Umbilical cord (tissue), 2 donors: ENCODE results near the gene CHST11. TPM values are rescaled to one million over a fixed set of nuclear protein-coding genes. Genes with fewer than 3 reads are reported as not detected.

Source experiments
- DNase-seq: peaks from one replicate; pipeline ENCODE4 v3.0.0-alpha.2; 2015; ENCODE audit warnings: low spot score
- total RNA-seq: library from RNA; depleted of rRNA; stranded (reverse); fragments of >200 nt; gene quantifications from one replicate; pipeline ENCODE4 v1.2.3, GENCODE V29; 2014; ENCODE audit warnings: low replicate concordance; ENCODE audit not compliant: insufficient read depth

CHST11 gene
- total RNA-seq: 6.5 TPM

DNA sequence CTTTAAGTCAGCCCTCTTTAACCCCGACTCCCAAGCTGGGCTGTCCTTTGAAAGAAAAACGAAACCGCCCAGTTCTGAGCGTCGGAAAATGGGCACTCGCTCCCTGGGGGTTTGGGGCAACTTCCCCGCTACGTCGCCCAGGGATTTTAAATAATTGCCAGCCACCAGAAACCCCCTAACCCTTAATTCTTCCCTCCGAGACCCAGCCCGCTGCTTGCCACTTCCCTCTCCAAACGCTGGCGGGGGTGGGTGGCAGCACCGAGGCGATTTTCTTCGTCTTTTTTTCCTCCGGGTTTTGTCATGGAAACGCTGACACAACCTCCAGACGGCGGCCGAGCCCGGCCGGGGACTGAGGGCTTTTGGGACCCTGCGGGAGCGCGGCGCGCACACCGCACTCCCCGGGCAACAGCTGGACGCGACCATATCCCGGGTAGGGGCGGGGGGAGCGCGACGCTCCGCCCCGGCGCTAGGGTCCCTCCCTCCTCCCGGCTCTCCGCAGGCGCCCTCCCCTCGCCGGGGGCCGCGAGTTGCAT, at the start of gene CHST11:
Gene CHST11 (plus strand): TSS at position 532 of the 533 bp plus-strand sequence.
- peak; percentile 90 for DNase-seq

GRCh38 chr12:104407438-104407837, 49.3 kb upstream of the CHST11 start:
- DNase-seq: no peak

DNA sequence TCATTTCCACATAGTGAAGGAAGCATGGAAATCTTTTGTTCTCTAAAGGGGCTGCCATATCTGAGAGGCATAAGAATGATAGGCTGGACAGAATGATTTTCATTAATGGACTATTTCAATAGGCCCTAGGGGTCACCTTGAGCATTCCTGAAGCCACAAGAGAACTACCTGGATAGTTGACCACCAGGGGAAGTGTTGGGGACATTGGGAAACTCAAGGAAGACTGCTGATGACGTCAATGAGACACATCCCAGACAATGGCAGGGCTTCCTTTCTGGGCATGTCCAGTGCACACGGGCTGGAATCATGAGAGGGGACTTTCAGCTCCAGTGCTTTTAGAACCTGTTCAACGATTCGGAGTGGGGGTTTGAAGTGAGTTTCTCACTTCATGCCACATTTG, 48.8 kb upstream of the CHST11 start:
- DNase-seq: no peak

- DNase-seq: no peak
These were observed 46.4 kb upstream of the CHST11 start for GRCh38 chr12:104410326-104410725.

- no peak for DNase-seq
These were observed 46.0 kb upstream of the CHST11 start for GRCh38 chr12:104410786-104411185.

- DNase-seq: no peak
These were observed 44.7 kb upstream of the CHST11 start for GRCh38 chr12:104411826-104412641.

GRCh38 chr12:104412681-104413080, 44.1 kb upstream of the CHST11 start:
- DNase-seq: no peak

GRCh38 chr12:104413330-104413729, 43.4 kb upstream of the CHST11 start:
- no peak for DNase-seq

GRCh38 chr12:104414581-104415341, 42.0 kb upstream of the CHST11 start:
- no peak for DNase-seq

- DNase-seq: no peak
These were observed 41.3 kb upstream of the CHST11 start for GRCh38 chr12:104415342-104415980.

GRCh38 chr12:104416136-104416535, 40.6 kb upstream of the CHST11 start:
- no peak for DNase-seq

DNA sequence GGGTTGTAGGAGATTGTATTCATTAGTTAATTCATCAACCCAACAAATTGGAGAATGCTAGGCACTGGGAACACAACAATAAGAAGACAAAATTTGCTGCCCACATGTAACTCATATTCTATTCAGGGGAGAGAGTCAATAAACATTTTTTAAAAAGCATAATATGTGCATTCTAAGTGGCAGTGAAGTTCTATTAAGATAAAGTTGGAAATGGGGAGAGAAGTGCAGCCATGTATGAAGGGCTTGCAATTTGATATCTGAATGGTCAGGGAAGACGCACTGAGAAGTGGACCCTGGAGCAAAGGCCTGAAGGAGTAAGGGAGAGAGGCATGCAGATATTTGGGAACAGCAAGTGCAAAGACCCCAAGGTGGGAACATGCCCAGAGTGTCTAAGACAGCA, 40.2 kb upstream of the CHST11 start:
- no peak for DNase-seq

DNA sequence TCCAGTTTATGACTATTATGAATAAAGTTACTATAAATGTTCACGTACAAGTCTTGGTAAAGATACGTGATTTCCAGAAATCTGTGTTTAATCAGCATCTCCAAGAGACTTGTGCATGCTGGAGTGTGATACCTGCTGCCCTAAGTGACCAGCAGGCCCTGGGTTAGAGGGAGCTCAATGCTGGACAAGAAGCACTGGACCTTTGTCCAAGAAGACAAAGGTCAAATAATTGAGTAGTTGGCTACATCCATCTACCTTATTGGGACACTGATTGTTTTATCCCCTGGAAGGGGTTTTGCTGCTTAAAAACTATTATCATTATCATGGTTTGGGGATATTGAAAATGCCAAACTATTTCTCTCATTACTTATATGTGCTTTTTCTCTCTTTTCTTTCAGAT, 37.0 kb upstream of the CHST11 start:
- DNase-seq: no peak

GRCh38 chr12:104420868-104421267, 35.9 kb upstream of the CHST11 start:
- DNase-seq: no peak

DNA sequence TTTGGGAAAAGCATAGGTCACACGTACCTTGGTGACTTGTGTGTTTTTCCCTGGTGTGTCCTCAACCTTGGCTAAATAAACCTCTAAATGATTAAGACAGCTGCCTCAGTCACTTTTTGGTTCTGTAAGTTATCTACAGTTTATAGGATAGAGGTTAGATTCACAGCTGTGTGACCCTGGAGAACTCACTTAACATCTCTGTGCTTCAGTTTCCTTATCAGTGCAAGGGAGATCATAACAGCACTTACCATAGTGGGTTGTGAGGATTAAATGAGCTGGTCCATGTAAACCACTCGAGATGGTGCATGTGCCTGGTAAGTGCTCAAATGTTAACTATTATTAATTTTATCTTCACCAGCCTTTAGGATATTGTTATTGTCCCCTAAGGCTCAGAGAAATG, 35.4 kb upstream of the CHST11 start:
- DNase-seq: no peak

GRCh38 chr12:104422441-104422840, 34.3 kb upstream of the CHST11 start:
- DNase-seq: peak; percentile 29

- DNase-seq: no peak
These were observed 33.5 kb upstream of the CHST11 start for GRCh38 chr12:104423273-104423672.

GRCh38 chr12:104423809-104424208, 32.9 kb upstream of the CHST11 start:
- DNase-seq: no peak

DNA sequence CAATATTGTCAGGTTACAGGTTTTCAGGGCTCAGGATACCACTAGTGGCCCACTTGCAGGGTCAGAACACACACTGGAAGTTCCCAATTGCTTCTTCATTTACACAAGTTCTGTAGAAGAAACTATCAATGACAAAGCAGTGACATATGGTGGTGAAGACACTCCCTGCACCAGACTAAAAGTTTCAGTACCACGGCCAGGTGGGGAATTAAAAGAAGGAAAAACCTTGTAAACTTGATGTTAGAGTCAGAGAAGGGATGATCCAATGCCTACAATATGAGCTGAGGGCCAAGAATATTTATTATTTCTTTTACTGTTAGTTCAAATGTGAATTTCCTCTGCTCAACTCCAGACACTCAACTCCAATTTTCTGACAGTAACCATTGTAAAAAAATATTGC, 31.8 kb upstream of the CHST11 start:
- DNase-seq: no peak

- DNase-seq: no peak
These were observed 31.1 kb upstream of the CHST11 start for GRCh38 chr12:104425614-104426013.

DNA sequence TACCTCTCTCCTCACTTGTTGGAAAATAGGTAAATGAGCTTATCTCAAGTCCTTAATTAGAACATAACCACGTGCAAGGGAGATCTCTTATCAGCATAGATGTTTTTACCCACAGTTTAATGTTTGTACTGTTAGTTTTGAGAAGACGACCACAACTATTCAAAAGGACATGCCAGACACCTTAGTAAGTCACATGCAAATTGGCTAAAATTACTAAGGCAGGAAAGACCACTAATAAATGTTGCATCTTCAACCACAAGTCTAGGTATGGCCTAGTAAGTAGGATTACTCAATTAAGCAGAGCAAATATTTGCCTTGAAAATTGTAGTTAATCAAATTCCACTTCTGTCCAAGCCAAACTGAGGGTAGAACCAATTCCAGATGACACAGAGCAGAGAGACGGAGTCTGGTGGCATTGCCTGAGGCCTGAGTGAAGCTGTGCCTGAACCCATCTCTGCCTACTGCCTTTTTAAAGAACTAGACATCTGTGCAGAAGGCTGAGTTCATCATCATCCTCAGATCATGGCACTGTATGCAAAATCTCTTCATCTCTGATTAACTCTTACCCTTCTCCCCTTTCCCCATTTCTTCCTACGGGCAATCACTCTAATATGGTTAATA, 29.7 kb upstream of the CHST11 start:
- no peak for DNase-seq

- DNase-seq: no peak
These were observed 29.2 kb upstream of the CHST11 start for GRCh38 chr12:104427547-104427938.
